Activated CD8-positive, alpha-beta memory T cell treated with anti-CD3 and anti-CD28 coated beads, Interleukin-2, amount 10 ng/mL, durations not matched to agents 7 days and 5 days (primary cell): ENCODE data around the gene CRIP3. TPM values are rescaled to one million over a fixed set of nuclear protein-coding genes. Genes with fewer than 3 reads are reported as not detected.
"Not testable (repeated sequence)": the region's sequence is repeated elsewhere in the genome, so short reads cannot be mapped to it uniquely, and the experiment has no call there.

Experiments
- ATAC-seq: fragments of 150-1000 bp; cut with Tn5 transposase; one replicate; pipeline ENCODE4 v1.10.0; 2021; ENCODE audit warnings: moderate library complexity
- CTCF ChIA-PET: fragments of 350-600 bp; sonication (Branson Sonifier 250); formaldehyde crosslinking; loops from one replicate; lab custom pipeline; 2021; ENCODE audit warnings: antibody characterized with exemption; lab: Charles Lee
- DNase-seq: peaks from one replicate; pipeline ENCODE4 v3.0.0-alpha.2; 2020
- H3K27ac Mint-ChIP-seq: one replicate; pipeline ENCODE4 v1.8.0; 2021; ENCODE audit warnings: mild to moderate bottlenecking, mixed read lengths
- H3K27me3 Mint-ChIP-seq: one replicate; pipeline ENCODE4 v1.8.0; 2021; ENCODE audit warnings: mixed read lengths
- H3K36me3 Mint-ChIP-seq: one replicate; pipeline ENCODE4 v1.8.0; 2021; ENCODE audit warnings: mild to moderate bottlenecking, mixed read lengths
- H3K4me1 Mint-ChIP-seq: one replicate; pipeline ENCODE4 v1.8.0; 2021; ENCODE audit warnings: mixed read lengths
- H3K4me3 Mint-ChIP-seq: one replicate; pipeline ENCODE4 v1.8.0; 2021; ENCODE audit warnings: mild to moderate bottlenecking, moderate library complexity, mixed read lengths
- H3K9me3 Mint-ChIP-seq: one replicate; pipeline ENCODE4 v1.8.0; 2022; ENCODE audit warnings: low read depth, mixed read lengths
- total RNA-seq, 2 experiments: library from RNA; stranded (reverse); gene quantifications; one replicate each; pipeline ENCODE4 v1.2.3, GENCODE V29; 2021

CRIP3 gene
- total RNA-seq, 2 experiments from 2014 or later = 0.50 to 0.66 TPM

GRCh38 chr6:43328528-43328927, 19.9 kb upstream of the CRIP3 start:
- H3K27ac Mint-ChIP-seq = no peak overlapping the region
- DNase-seq (no peak), ATAC-seq (no peak)
- H3K4me1 Mint-ChIP-seq = peaks cover 5% of the 10 kb centered on the region
- no peaks in the 10 kb centered on the region for H3K36me3 Mint-ChIP-seq
- H3K4me3 Mint-ChIP-seq = no peak overlapping the region
- CTCF ChIA-PET = no interaction called here
- no peaks in the 10 kb centered on the region for H3K9me3 Mint-ChIP-seq
- no peaks in the 10 kb centered on the region for H3K27me3 Mint-ChIP-seq

DNA sequence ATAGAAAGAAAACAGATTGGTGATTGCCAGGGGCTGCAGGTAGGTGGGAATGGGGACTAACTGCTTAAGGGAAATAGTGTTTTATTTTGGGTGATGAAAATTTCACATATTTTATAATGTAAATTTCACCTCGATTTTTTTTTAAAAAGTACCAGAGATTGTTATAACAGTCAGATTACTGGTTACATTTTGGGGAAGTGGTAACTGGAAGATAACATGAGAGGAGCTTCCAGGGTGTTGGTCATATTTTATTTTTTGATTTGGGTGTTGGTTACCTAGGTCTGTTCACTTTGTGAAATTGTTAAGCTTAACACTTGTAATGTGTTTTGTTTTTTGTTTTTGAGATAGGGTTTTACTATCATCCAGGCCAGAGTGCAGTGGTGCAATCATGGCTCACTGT, 17.2 kb upstream of the CRIP3 start:
- no peak for DNase-seq
- Mint-ChIP-seq H3K27ac (no peak overlapping the region), H3K4me1 (no peaks in the 10 kb centered on the region), H3K9me3 (no peaks in the 10 kb centered on the region), H3K4me3 (no peak overlapping the region), H3K27me3 (no peaks in the 10 kb centered on the region), H3K36me3 (no peaks in the 10 kb centered on the region)
- CTCF ChIA-PET = no interaction called here
- ATAC-seq = no peak

- Mint-ChIP-seq H3K4me1 (no peaks in the 10 kb centered on the region), H3K27me3 (peaks cover 2% of the 10 kb centered on the region), H3K4me3 (no peak overlapping the region), H3K36me3 (no peaks in the 10 kb centered on the region), H3K27ac (no peak overlapping the region), H3K9me3 (no peaks in the 10 kb centered on the region)
- ATAC-seq (no peak), DNase-seq (no peak)
- CTCF ChIA-PET = interaction anchor here (1.3 to 1.9 kb wide), 2 partner anchors 10 to 17 kb away, joined by 5 to 10 read pairs; partner anchors contain the start of gene CRIP3
These were observed 9.4 kb upstream of the CRIP3 start for GRCh38 chr6:43318011-43318410.

DNA sequence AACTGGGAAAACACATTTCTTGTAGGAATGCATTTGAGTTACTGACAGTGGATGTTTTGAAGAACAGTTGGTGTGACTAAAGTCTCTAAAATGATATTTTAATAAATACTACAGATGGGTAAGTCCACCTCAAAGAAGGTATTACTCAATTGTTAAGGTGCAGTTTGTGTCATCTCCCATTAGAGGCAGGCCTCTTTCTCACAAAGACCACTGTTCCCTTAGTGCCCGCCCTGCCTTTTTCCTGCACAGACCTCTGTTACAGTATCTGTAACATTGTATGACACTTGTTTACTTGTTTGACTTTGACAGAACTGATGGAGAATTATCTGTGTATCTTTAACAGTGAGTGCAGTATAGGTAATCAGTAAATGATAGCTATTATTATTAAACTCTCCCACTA, 5.2 kb upstream of the CRIP3 start:
- H3K4me1 Mint-ChIP-seq = peaks cover 7% of the 10 kb centered on the region
- no peaks in the 10 kb centered on the region for H3K9me3 Mint-ChIP-seq
- no peak overlapping the region for H3K27ac Mint-ChIP-seq
- ATAC-seq (no peak), DNase-seq (no peak)
- H3K36me3 Mint-ChIP-seq = no peaks in the 10 kb centered on the region
- H3K4me3 Mint-ChIP-seq = no peak overlapping the region
- CTCF ChIA-PET = interaction anchor here (0.7 kb wide), 1 partner anchor 9 kb away, joined by 3 read pairs; no protein-coding TSS in a partner anchor
- peaks cover 16% of the 10 kb centered on the region for H3K27me3 Mint-ChIP-seq

DNA sequence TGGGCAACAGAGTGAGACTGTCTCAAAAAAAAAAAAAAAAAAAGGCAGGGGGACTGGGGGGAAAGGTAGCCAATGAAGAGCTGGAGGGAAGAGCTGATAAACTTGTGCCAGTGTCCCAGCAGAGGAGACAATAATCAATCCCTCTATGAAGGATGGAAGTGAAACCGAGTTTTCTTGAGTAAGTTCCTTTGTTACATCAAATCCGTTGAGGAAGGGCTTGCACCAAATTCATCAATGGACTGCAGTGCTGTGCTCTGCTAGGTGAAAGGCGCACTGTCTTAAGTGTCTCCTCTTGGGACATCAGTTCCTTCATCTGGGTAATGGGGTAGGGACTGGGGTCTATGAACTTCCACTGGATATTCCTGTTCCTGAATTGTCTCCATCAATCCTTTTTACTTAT, 3.0 kb upstream of the CRIP3 start:
- H3K9me3 Mint-ChIP-seq = no peaks in the 10 kb centered on the region
- CTCF ChIA-PET = interaction anchor here (1.0 to 1.5 kb wide), 2 partner anchors 10 to 12 kb away, joined by 3 to 5 read pairs; no protein-coding TSS in a partner anchor
- H3K27ac Mint-ChIP-seq = no peak overlapping the region
- H3K27me3 Mint-ChIP-seq = peaks cover 13% of the 10 kb centered on the region
- DNase-seq (no peak), ATAC-seq (no peak)
- peaks cover 12% of the 10 kb centered on the region for H3K4me1 Mint-ChIP-seq
- H3K36me3 Mint-ChIP-seq = no peaks in the 10 kb centered on the region
- no peak overlapping the region for H3K4me3 Mint-ChIP-seq

DNA sequence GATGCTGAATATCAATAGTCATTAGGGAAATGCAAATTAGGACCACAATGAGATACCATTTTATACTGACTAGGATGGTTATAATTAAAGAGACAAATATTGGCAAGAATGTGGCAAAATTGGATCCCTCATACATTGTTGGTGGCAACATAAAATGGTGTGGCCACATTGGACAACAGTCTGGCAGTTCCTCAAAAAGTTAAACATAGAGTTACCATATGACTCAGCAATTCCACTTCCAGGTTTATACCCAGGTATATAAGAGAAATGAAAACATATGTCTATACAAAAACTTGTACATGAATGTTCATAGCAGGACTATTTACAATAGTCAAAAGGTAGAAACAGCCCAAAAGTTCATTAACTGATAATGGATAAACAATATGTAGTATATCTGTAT, 2.0 kb upstream of the CRIP3 start:
- H3K9me3 Mint-ChIP-seq = no peaks in the 10 kb centered on the region
- H3K27ac Mint-ChIP-seq = no peak overlapping the region
- no peak overlapping the region for H3K4me3 Mint-ChIP-seq
- DNase-seq (no peak), ATAC-seq (no peak)
- peaks cover 12% of the 10 kb centered on the region for H3K4me1 Mint-ChIP-seq
- CTCF ChIA-PET = no interaction called here
- peaks cover 13% of the 10 kb centered on the region for H3K27me3 Mint-ChIP-seq
- H3K36me3 Mint-ChIP-seq = no peaks in the 10 kb centered on the region

GRCh38 chr6:43310134-43310533, 1.5 kb upstream of the CRIP3 start:
- CTCF ChIA-PET = interaction anchor here (1.1 kb wide), 1 partner anchor 48 kb away, joined by 3 read pairs; no protein-coding TSS in a partner anchor
- DNase-seq (no peak), ATAC-seq (no peak)
- H3K9me3 Mint-ChIP-seq = no peaks in the 10 kb centered on the region
- no peak overlapping the region for H3K27ac Mint-ChIP-seq
- H3K4me1 Mint-ChIP-seq = peaks cover 12% of the 10 kb centered on the region
- no peak overlapping the region for H3K4me3 Mint-ChIP-seq
- no peaks in the 10 kb centered on the region for H3K36me3 Mint-ChIP-seq
- peaks cover 13% of the 10 kb centered on the region for H3K27me3 Mint-ChIP-seq

- Mint-ChIP-seq H3K36me3 (no peaks in the 10 kb centered on the region), H3K27me3 (peaks cover 13% of the 10 kb centered on the region), H3K4me3 (peak overlapping the region; percentile 70), H3K4me1 (peaks cover 12% of the 10 kb centered on the region), H3K27ac (no peak overlapping the region), H3K9me3 (no peaks in the 10 kb centered on the region)
- CTCF ChIA-PET = interaction anchor here (1.1 to 2.8 kb wide), 11 partner anchors 12 to 198 kb away, joined by 3 to 17 read pairs (median 5); partner anchors contain the start of gene ZNF318
- DNase-seq (no peak), ATAC-seq (no peak)
These were observed 408 bp upstream of the CRIP3 start for GRCh38 chr6:43308990-43309477.

DNA sequence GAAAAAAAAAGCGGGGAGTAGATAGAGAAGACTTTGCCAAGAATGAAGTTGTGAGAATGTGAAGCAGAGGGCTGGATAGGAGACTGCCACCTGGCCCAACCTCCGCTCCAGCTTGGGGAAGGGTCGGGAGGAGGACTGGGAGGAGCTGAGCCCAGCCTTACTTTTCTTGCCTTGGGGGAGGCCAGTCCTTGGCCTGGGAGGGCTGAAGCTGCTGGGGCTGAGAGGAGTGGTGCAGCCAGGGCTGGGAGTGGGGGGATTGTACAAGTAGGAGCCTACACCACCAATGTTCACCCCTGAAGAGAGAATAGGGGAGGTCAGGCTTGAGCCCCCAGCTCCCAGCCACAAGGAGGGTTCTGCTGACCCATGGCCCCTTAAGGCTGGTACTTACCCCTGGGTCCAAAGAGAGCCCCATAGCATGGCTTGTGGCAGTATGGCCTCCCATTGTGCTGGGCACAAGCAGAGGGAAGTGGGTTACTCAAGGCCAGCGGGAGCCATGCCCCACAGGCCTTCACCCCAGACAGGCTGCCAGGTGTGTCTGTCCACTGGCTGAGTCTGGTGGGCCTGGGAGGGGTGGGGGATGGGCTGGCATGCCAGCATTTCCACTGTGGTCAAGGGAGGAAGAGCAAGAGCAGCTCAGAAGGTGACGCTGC, 1.1 kb downstream of the CRIP3 start:
- H3K4me1 Mint-ChIP-seq = peaks cover 12% of the 10 kb centered on the region
- H3K27me3 Mint-ChIP-seq = peaks cover 13% of the 10 kb centered on the region
- DNase-seq (no peak), ATAC-seq (no peak)
- H3K27ac Mint-ChIP-seq = no peak overlapping the region
- no peak overlapping the region for H3K4me3 Mint-ChIP-seq
- CTCF ChIA-PET = interaction anchor here (0.7 to 2.8 kb wide), 17 partner anchors 10 to 379 kb away, joined by 3 to 17 read pairs (median 3); no protein-coding TSS in a partner anchor
- H3K36me3 Mint-ChIP-seq = no peaks in the 10 kb centered on the region
- no peaks in the 10 kb centered on the region for H3K9me3 Mint-ChIP-seq

- Mint-ChIP-seq H3K27me3 (peaks cover 15% of the 10 kb centered on the region), H3K4me1 (peaks cover 12% of the 10 kb centered on the region), H3K36me3 (no peaks in the 10 kb centered on the region), H3K27ac (no peak overlapping the region), H3K9me3 (no peaks in the 10 kb centered on the region), H3K4me3 (no peak overlapping the region)
- DNase-seq (no peak), ATAC-seq (no peak)
- CTCF ChIA-PET = no interaction called here
These were observed 2.5 kb downstream of the CRIP3 start for GRCh38 chr6:43306086-43306485.

DNA sequence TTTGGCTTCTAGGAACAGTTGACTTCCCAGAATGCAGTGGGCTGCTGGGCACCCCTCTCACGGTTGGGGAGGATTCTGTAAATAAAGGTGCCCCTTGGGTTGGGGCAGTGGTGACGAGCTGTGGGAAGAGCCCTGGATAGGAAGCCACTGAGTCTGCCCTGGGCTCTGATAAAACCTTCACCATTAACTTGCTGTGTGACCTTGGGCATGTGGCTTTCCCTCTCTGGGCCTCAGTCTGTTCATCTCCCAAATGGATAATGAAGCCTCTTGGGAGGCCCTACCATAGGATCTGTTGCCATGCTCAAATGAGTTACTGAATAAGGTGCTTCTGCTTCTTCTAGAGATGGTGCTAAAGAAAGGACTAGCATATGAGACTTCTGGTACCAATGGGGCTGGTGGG, 3.7 kb downstream of the CRIP3 start:
- no peaks in the 10 kb centered on the region for H3K9me3 Mint-ChIP-seq

GRCh38 chr6:43304361-43304760, 4.3 kb downstream of the CRIP3 start:
- Mint-ChIP-seq H3K4me3 (no peak overlapping the region), H3K27ac (no peak overlapping the region), H3K36me3 (no peaks in the 10 kb centered on the region), H3K27me3 (peaks cover 10% of the 10 kb centered on the region), H3K9me3 (no peaks in the 10 kb centered on the region), H3K4me1 (peaks cover 10% of the 10 kb centered on the region)
- ATAC-seq = no peak
- CTCF ChIA-PET = no interaction called here
- no peak for DNase-seq

More for the DNA sequence above, 3.7 kb downstream of the CRIP3 start:
- DNase-seq (no peak), ATAC-seq (no peak)
- Mint-ChIP-seq H3K4me3 (no peak overlapping the region), H3K27ac (no peak overlapping the region), H3K27me3 (peaks cover 10% of the 10 kb centered on the region), H3K36me3 (no peaks in the 10 kb centered on the region), H3K4me1 (peaks cover 10% of the 10 kb centered on the region)
- CTCF ChIA-PET = no interaction called here

GRCh38 chr6:43303751-43304331, 4.8 kb downstream of the CRIP3 start:
- no peaks in the 10 kb centered on the region for H3K36me3 Mint-ChIP-seq
- H3K4me3 Mint-ChIP-seq = no peak overlapping the region
- peaks cover 6% of the 10 kb centered on the region for H3K4me1 Mint-ChIP-seq
- CTCF ChIA-PET = no interaction called here
- ATAC-seq = no peak
- no peak for DNase-seq
- no peaks in the 10 kb centered on the region for H3K9me3 Mint-ChIP-seq
- peaks cover 9% of the 10 kb centered on the region for H3K27me3 Mint-ChIP-seq
- no peak overlapping the region for H3K27ac Mint-ChIP-seq

- not testable (repeated sequence) for H3K4me3 Mint-ChIP-seq, H3K4me1 Mint-ChIP-seq, ATAC-seq, H3K36me3 Mint-ChIP-seq, DNase-seq, H3K9me3 Mint-ChIP-seq, H3K27ac Mint-ChIP-seq
- CTCF ChIA-PET = interaction anchor here (0.7 kb wide), 1 partner anchor 95 kb away, joined by 3 read pairs; no protein-coding TSS in a partner anchor
- peaks cover 11% of the 10 kb centered on the region for H3K27me3 Mint-ChIP-seq
These were observed 5.6 kb downstream of the CRIP3 start for GRCh38 chr6:43303006-43303405.
